ACHN (cell line): Measurements from ENCODE around the gene METTL26.
A peak's percentile ranks its signal among the peaks of the same experiment; 100 is the strongest.

Source experiments
- DNase-seq: peaks from one replicate; pipeline ENCODE4 v3.0.0-alpha.2; 2015
- in situ Hi-C: cut with HindIII; loops from 2 replicates; pipeline ENCODE4 v1.10.0; 2017; ENCODE audit warnings: low sequenced_read_pairs, low pct_ligation_motif_present, low pct_unique_long_range_greater_than_20kb

METTL26 gene

GRCh38 chr16:629833-630248 lies 6.3 kb downstream of the METTL26 start:
- no peak for DNase-seq
- in situ Hi-C loops = no loop called here

- DNase-seq = no peak
- in situ Hi-C loops = no loop called here
These were observed 6.8 kb downstream of the METTL26 start for GRCh38 chr16:629185-629832.

GRCh38 chr16:628321-629061 lies 7.6 kb downstream of the METTL26 start:
- no peak for DNase-seq
- in situ Hi-C loops = no loop called here

GRCh38 chr16:627454-628239 lies 8.5 kb downstream of the METTL26 start:
- DNase-seq = peak; percentile 78
- in situ Hi-C loops = no loop called here

- peak; percentile 99 for DNase-seq
- in situ Hi-C loops = no loop called here
These were observed 9.2 kb downstream of the METTL26 start for GRCh38 chr16:626787-627453.

- no peak for DNase-seq
- in situ Hi-C loops = no loop called here
These were observed 9.9 kb downstream of the METTL26 start for GRCh38 chr16:625977-626765.

- in situ Hi-C loops = no loop called here
These were observed 10.8 kb downstream of the METTL26 start for GRCh38 chr16:625117-625976.

GRCh38 chr16:624526-625070 lies 11.5 kb downstream of the METTL26 start:
- in situ Hi-C loops = no loop called here
- DNase-seq = no peak

More at GRCh38 chr16:625117-625976, 10.8 kb downstream of the METTL26 start:
- DNase-seq = no peak

GRCh38 chr16:622920-623280 lies 13.2 kb downstream of the METTL26 start:
- in situ Hi-C loops = no loop called here
- no peak for DNase-seq

- DNase-seq = no peak
- in situ Hi-C loops = no loop called here
These were observed 14.5 kb downstream of the METTL26 start for GRCh38 chr16:621526-622105.

- no peak for DNase-seq
- in situ Hi-C loops = no loop called here
These were observed 15.2 kb downstream of the METTL26 start for GRCh38 chr16:620700-621525.

- no peak for DNase-seq
- in situ Hi-C loops = no loop called here
These were observed 16.5 kb downstream of the METTL26 start for GRCh38 chr16:619476-620100.

GRCh38 chr16:617855-618254 lies 18.2 kb downstream of the METTL26 start:
- no peak for DNase-seq
- in situ Hi-C loops = no loop called here

GRCh38 chr16:616733-617586 lies 19.1 kb downstream of the METTL26 start:
- in situ Hi-C loops = no loop called here
- no peak for DNase-seq

- DNase-seq = no peak
- in situ Hi-C loops = no loop called here
These were observed 21.0 kb downstream of the METTL26 start for GRCh38 chr16:615122-615521.
